Upper lobe of left lung (tissue), 4 donors: ENCODE measurements around the gene AKTIP.

Source experiments
- EP300 ChIP-seq, 4 donors: sonication (generic); formaldehyde crosslinking; IDR thresholded peaks; one replicate each; pipeline ENCODE4 v1.5.1; 2017; ENCODE audit warnings: antibody characterized with exemption in 4 of 4, control low read depth in 2 of 4
- TF ChIP-seq, protein P1 (sequence below), 6 experiments: fragments of 450-650 bp in 4 of 6; fragments of 200-600 bp in 2 of 6; sonication (generic) in 2 of 6; IDR thresholded peaks; one replicate each; pipeline ENCODE4 v1.5.1; 2016 to 2019; ENCODE audit warnings: antibody characterized with exemption in 6 of 6

DNA sequence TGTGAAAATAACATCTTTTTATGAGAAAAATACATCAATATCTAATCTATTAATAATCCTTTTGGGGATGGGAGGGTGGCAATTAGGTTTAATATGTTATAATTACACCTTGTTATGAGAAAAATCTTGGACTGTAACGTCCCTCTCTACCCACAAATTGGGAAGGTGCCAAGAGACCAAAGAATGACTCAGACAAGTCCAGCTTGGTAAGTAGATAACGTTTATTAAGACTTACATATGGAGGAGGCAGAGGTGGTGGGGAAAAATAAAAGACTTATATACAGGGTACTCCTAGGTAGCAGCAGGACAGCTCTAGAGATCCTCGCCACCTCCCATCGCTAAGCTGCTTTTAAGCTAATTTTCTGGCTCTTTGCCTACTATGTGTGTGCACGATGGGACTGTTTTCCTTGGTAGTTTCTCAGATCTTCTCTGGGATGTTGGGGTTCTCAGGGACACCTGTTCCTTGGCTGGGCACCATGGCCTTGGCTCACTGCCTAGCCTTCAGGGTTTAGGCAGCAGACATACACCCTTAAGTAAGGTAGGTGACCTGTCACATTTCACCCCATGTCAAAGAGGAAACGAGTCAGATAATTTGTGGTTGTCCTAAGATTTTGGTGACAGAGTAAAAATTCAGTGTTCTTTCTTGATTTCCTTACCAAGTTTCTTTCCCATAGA is 37.3 kb downstream of the AKTIP start:
- no peak for TF ChIP-seq EP300 (IDR thresholded peaks at IDR 0.05)
- TF ChIP-seq, protein P1, sequence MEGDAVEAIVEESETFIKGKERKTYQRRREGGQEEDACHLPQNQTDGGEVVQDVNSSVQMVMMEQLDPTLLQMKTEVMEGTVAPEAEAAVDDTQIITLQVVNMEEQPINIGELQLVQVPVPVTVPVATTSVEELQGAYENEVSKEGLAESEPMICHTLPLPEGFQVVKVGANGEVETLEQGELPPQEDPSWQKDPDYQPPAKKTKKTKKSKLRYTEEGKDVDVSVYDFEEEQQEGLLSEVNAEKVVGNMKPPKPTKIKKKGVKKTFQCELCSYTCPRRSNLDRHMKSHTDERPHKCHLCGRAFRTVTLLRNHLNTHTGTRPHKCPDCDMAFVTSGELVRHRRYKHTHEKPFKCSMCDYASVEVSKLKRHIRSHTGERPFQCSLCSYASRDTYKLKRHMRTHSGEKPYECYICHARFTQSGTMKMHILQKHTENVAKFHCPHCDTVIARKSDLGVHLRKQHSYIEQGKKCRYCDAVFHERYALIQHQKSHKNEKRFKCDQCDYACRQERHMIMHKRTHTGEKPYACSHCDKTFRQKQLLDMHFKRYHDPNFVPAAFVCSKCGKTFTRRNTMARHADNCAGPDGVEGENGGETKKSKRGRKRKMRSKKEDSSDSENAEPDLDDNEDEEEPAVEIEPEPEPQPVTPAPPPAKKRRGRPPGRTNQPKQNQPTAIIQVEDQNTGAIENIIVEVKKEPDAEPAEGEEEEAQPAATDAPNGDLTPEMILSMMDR (IDR thresholded peaks at IDR 0.05), result no peak
